ENCODE measurements around the gene NPR3.

- TF ChIP-seq POLR2A (IDR thresholded peaks at IDR 0.05; ENCODE audit: low read depth, low read length) (no peak), TAF1 (IDR thresholded peaks at IDR 0.05; ENCODE audit: low read depth, low read length) (no peak), POLR2AphosphoS5 (IDR thresholded peaks at IDR 0.05; ENCODE audit: low read depth, low read length) (no peak), SPI1 (IDR thresholded peaks at IDR 0.05; ENCODE audit: low read depth, low read length) (no peak), PAX5 (IDR thresholded peaks at IDR 0.05; ENCODE audit: insufficient read depth, low read length, severe bottlenecking) (no peak)
These were observed 34.1 kb upstream of the NPR3 start for GRCh38 chr5:32677023-32677422.

Measured in GM12891 (cell line).